ENCODE measurements around the gene APAF1.

DNA sequence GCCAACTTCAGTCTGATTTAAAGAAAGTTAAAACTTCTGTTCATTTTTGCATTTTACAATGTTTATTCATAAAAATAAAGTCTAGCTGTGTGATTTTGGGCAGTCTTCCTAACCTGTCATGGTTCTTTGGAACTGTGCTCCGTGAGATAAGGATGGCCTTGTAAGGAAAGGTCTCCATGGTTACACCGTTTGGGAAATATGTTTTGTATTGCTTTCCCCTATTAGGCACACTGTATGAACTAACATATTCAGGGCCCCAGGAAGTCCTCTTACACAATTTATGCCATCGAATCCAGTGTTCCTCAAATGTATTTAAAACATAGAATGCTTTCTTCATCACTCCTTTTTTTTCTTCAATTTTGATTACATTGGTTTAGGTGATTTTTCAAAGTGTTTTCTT lies 54.5 kb downstream of the APAF1 start:
- TF ChIP-seq, protein P1, sequence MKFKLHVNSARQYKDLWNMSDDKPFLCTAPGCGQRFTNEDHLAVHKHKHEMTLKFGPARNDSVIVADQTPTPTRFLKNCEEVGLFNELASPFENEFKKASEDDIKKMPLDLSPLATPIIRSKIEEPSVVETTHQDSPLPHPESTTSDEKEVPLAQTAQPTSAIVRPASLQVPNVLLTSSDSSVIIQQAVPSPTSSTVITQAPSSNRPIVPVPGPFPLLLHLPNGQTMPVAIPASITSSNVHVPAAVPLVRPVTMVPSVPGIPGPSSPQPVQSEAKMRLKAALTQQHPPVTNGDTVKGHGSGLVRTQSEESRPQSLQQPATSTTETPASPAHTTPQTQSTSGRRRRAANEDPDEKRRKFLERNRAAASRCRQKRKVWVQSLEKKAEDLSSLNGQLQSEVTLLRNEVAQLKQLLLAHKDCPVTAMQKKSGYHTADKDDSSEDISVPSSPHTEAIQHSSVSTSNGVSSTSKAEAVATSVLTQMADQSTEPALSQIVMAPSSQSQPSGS (tag by site-specific recombination; IDR thresholded peaks at IDR 0.05; ENCODE audit: low read depth): no peak
- TF ChIP-seq, protein P2, sequence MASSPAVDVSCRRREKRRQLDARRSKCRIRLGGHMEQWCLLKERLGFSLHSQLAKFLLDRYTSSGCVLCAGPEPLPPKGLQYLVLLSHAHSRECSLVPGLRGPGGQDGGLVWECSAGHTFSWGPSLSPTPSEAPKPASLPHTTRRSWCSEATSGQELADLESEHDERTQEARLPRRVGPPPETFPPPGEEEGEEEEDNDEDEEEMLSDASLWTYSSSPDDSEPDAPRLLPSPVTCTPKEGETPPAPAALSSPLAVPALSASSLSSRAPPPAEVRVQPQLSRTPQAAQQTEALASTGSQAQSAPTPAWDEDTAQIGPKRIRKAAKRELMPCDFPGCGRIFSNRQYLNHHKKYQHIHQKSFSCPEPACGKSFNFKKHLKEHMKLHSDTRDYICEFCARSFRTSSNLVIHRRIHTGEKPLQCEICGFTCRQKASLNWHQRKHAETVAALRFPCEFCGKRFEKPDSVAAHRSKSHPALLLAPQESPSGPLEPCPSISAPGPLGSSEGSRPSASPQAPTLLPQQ (tag by site-specific recombination; IDR thresholded peaks at IDR 0.05): no peak
- TF ChIP-seq ZFP41 (tag by site-specific recombination; IDR thresholded peaks at IDR 0.05; ENCODE audit: borderline replicate concordance): no peak
- TF ChIP-seq ZNF350 (tag by site-specific recombination; IDR thresholded peaks at IDR 0.05): no peak
